GM12865 (cell line): ENCODE results near the gene SRGAP2C.
"Not testable (repeated sequence)": the region's sequence is repeated elsewhere in the genome, so short reads cannot be mapped to it uniquely, and the experiment has no call there.

Experiments
- DNase-seq: peaks from one replicate; pipeline ENCODE4 v3.0.0; 2010; ENCODE audit warnings: low read depth
- H3K4me3 ChIP-seq: 2 replicates; pipeline ENCODE4 v1.5.1; 2011; ENCODE audit warnings: mild to moderate bottlenecking, low read depth, low read length, control low read depth

Gene SRGAP2C

DNA sequence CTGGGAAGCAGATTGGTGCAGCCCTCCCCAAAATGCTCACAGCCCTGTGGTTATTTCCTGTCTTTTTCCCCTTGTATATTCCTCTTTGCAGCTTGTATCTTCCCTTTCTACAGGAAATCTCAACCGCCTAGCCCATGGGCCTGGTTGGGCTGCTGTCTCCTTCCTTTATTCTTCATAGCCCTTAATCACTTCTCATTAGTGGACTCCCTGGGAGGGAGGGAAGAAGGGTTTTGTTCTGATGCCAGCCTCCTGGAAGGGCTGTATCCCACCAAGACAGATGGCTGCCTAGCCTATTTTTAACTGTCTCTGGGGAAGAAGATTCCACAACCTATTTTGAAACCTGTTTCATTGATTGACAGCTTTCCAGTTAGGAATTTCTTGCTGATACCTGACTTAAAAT lies 31.9 kb downstream of the SRGAP2C start:
- not testable (repeated sequence) for H3K4me3 ChIP-seq, DNase-seq

DNA sequence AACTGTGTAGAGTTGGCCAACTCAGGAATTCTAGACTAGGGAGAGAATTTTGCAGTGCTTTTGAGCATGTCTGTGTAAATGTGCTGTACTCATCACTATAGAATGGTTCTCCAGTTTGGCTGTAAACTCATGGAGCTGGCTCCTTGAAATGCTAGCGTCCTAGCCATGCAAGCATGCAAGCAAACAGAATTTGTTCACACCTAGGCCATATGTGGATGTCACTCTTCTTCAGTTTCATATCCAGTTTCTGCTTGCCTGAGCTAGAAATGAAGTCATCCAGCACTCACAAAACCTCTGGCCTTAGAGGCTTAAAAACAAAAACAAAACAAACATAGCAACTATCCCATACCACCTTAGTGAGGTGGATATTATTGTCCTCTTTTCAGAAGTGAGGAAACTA lies 37.0 kb downstream of the SRGAP2C start:
- peak; percentile 46 for DNase-seq
- not testable (repeated sequence) for H3K4me3 ChIP-seq

DNA sequence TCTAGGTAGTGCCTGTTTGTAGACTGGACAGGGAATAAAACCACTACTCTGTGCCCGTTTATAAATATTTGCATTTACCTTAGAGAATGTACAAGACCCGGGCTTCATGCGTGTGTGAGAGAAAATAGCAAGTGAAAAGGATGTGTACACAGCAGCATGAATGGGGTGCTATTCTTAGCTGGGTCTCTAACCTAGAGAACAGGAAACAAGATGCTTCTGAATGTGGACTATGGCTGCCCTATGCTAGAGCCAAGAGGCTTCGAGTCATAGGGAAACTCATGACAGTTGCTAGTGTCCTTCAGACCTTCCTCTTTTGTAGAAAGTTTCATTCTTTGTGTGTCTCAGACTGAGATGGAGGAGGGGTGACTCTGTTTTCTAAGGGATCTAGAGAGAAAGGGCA lies 39.9 kb downstream of the SRGAP2C start:
- DNase-seq, H3K4me3 ChIP-seq: not testable (repeated sequence)

DNA sequence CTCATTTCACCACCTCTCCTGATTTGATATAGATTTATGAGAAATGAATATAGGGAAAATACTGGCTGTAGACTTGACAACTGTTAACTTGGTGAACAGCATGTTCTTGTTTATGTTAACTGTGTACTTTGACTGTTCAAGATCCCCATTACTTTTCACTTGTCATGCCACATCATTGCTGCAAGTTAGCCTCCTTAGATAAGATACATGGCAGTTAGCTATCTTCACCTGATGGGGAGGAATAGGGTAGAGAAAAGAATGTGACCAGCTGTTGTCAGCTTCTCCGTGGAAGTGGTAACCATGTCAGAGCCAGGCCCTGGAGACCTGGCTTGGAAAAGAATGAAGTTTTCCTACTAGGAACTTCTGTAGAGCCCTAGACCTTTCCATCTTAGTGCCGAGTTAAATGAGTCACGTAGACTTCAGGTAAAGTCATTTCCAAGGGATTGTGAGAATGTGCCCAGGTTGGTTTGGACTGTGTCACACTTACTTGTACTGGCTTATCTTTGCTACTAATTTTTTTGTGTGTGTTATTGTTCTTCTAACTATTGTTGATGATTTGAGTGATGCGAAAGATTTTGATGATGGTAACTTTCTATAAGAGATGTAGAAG lies 41.6 kb downstream of the SRGAP2C start:
- DNase-seq: not testable (repeated sequence)

GRCh38 chr1:121226925-121227324 lies 42.1 kb downstream of the SRGAP2C start:
- not testable (repeated sequence) for DNase-seq, H3K4me3 ChIP-seq

More for the DNA sequence above, 41.6 kb downstream of the SRGAP2C start:
- not testable (repeated sequence) for H3K4me3 ChIP-seq

DNA sequence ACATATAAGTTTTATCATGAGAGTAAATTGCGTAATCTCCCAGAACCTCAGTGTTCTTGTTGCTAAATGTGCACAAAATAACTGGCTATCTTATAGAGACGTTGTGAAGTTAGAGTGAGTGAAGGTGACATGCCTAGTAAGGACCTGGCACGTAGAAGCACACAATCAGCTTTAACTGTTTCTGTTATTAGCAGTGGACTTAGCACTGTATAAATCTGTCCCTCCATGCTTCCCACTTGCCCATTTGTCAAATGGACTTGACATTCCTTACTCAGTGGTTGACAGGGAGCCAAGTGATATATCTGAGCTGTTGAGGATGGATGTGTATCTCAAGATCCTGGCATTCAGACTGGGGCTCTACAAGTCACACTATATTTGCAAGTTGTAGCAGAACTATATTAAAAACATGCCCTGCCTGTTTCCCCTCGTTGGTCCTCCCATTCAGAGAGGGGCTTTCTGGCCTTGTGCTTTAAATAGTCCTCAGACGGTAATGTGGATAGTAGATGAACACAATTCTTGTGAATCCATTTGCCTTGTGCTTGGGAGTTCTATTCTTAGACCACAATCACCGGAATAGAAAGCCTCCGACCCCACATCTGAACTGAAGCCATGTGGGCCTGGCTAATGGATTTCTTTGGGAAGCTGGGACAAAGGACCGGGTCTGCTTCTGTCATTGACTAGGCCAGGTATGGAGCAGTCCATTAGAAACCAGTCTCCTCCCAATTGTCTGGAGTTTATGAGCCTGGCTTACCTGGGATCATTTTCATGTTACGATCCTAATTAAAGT lies 43.0 kb downstream of the SRGAP2C start:
- H3K4me3 ChIP-seq, DNase-seq: not testable (repeated sequence)

- H3K4me3 ChIP-seq, DNase-seq: not testable (repeated sequence)
Measured at GRCh38 chr1:121230636-121231035, 45.9 kb downstream of the SRGAP2C start.

- not testable (repeated sequence) for H3K4me3 ChIP-seq
- peak; percentile 15 for DNase-seq
Measured at GRCh38 chr1:121232445-121233125, 47.8 kb downstream of the SRGAP2C start.

GRCh38 chr1:121234090-121234759 lies 49.5 kb downstream of the SRGAP2C start:
- not testable (repeated sequence) for H3K4me3 ChIP-seq, DNase-seq

- DNase-seq, H3K4me3 ChIP-seq: not testable (repeated sequence)
Measured at GRCh38 chr1:121238384-121238783, 53.6 kb downstream of the SRGAP2C start.

DNA sequence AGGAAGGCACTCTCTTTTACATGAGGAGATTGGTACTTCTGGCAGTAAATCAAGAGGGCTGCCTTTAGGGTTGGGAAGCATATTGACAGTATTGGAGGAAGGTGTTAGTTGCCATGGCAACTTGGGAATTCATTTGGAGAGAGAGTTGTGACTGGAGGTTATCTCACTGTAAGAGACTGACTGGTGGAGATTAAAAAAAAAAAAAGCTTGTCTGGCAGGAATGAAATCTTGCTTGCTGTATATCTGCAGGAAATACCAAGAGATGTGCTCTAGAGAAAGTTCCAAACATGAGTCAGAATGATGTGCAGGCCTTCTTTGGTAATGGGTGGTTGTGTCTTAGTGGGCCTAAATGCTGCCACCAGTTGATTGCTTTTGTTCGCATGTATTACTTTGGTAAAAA lies 59.1 kb downstream of the SRGAP2C start:
- not testable (repeated sequence) for DNase-seq

GRCh38 chr1:121246399-121246798 lies 61.6 kb downstream of the SRGAP2C start:
- H3K4me3 ChIP-seq, DNase-seq: not testable (repeated sequence)

More for the DNA sequence above, 59.1 kb downstream of the SRGAP2C start:
- not testable (repeated sequence) for H3K4me3 ChIP-seq

DNA sequence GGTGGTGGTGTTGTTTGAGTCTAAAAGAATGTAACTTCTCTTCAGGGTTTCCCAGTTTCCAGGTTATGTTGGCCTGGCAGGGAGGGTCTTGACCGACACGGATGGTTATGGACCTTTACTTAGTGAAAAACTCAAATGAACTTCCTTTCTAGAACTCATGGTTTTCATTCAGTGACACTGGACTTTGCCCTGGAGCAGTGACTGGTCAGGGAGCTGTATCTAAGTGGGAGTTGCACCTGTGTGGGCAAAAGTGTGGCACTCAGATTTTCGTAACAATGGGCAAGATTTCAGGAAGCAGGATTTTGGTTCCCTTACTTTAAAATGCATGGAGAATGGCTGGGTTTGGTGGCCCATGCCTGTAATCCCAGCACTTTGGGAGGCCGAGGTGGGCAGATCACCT lies 67.9 kb downstream of the SRGAP2C start:
- not testable (repeated sequence) for DNase-seq, H3K4me3 ChIP-seq

- H3K4me3 ChIP-seq, DNase-seq: not testable (repeated sequence)
Measured at GRCh38 chr1:121254618-121255017, 69.8 kb downstream of the SRGAP2C start.

GRCh38 chr1:121257632-121258031 lies 72.9 kb downstream of the SRGAP2C start:
- not testable (repeated sequence) for DNase-seq, H3K4me3 ChIP-seq

DNA sequence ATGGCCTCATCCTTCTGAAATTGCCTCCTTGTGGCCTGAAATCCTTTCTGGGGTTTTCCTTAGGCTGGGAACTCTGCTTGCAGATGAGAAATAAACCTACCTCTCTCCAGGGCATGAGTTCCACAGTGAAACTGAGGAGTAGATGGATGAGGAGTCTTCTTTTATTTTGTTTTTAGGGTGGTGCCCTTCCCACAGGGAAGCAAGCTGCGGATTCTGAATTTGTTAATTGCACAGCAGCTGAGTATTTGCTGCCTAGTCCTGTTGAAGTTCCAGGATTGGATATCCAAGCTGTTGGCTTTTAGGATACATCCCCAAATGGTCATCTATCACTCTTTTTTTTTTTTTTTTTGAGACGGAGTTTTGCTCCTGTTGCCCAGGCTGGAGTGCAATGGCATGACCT lies 73.4 kb downstream of the SRGAP2C start:
- not testable (repeated sequence) for DNase-seq, H3K4me3 ChIP-seq

- not testable (repeated sequence) for DNase-seq, H3K4me3 ChIP-seq
Measured at GRCh38 chr1:121260205-121260604, 75.4 kb downstream of the SRGAP2C start.

DNA sequence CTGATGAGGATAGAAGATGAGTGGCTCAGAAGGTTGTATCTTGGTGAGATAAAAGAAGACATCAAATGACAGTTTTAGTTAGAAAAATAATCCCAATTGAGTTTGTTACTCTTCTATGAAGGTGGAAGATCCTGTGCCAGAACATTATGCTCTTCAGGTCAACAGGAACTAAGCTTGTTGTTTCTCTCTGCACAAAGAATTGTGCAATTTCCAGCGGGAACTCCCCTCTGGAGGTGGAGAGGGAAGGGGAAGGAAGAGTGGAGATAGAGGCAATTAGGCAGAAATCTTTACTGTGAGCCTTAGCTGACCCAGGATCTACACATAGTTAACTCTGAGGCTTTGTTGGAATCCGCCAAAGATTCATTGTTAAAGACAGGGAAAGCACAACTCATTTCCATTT lies 77.4 kb downstream of the SRGAP2C start:
- not testable (repeated sequence) for DNase-seq, H3K4me3 ChIP-seq

- H3K4me3 ChIP-seq: not testable (repeated sequence)
- peak; percentile 31 for DNase-seq
Measured at GRCh38 chr1:121263789-121264244, 79.0 kb downstream of the SRGAP2C start.
